GM21360 (cell line): ENCODE data around the gene ALDH1A2.
"Not testable (repeated sequence)": the region's sequence is repeated elsewhere in the genome, so short reads cannot be mapped to it uniquely, and the experiment has no call there.

Experiments used
- ATAC-seq: cut with Tn5 transposase; IDR thresholded peaks from one replicate; pipeline ENCODE4 v1.9.1; 2021; ENCODE audit warnings: mild to moderate bottlenecking, moderate library complexity; ENCODE audit not compliant: unreplicated experiment

ALDH1A2 gene

DNA sequence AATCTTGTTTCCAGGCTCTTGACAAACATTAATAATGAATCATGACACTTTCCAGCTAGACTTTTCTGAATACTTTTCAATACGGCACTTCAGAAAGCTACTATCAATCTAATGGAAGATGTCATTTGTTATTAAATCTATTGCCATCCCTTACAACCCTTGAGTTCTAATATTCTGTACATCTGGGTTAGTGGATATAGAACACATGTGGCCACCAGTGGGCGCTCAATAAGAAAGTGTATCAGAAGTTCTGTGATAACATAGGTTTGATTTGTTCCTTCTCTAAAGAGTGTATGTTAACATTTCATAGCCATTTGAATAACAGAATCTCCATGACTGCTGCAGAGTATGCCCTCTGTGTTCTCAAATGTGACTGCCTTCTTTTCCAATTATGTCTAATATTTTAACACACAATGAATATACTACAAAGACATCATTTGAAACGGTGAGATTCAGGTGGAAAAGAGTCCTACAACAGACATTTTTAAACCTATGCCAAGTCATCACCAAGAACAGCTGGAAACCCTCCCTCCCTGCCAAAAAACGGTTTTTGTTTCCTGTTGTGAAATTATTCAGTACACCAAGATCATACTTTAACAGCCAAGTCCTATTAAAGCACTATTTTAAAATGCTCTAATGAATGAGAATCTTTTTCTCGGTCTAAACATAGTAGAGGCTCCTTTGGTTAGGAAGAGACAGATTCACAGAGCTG lies 22.2 kb downstream of the ALDH1A2 start:
- ATAC-seq, result no peak

DNA sequence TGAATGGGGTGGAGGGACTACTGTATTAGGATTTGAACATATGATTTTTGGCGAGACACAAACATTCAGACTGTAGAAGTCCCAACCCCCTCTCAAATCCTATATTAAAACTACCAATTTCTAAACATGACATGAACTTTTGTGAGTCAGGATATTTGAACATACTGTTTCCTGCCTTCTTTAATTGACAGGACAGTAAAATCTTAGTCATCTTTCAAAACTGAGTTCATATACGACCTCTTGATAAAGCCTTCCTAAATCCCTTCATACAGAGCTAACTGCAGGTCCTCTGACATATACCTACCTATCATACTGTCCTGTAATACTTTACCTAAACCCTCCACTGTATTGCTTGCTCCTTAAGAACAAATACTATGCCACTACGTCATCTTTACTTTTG lies 23.5 kb downstream of the ALDH1A2 start:
- no peak for ATAC-seq

DNA sequence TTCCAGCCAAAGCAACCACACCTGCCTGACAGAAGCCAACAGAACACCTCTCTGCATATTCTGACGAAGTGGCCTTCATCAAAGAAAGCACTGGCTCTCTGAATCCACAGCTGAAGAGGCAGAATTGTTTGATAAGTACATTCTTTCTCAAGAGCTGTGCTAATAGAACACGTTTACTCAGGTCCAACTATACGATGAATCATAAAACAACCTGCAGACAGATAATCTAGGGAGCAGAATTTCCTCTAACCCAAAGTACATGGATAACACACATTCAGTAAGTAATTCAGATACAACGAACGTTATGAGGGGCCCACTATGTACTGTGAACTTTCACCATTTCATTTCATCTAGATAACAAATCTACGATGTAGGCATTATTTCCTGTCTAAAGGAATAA lies 25.4 kb downstream of the ALDH1A2 start:
- no peak for ATAC-seq

DNA sequence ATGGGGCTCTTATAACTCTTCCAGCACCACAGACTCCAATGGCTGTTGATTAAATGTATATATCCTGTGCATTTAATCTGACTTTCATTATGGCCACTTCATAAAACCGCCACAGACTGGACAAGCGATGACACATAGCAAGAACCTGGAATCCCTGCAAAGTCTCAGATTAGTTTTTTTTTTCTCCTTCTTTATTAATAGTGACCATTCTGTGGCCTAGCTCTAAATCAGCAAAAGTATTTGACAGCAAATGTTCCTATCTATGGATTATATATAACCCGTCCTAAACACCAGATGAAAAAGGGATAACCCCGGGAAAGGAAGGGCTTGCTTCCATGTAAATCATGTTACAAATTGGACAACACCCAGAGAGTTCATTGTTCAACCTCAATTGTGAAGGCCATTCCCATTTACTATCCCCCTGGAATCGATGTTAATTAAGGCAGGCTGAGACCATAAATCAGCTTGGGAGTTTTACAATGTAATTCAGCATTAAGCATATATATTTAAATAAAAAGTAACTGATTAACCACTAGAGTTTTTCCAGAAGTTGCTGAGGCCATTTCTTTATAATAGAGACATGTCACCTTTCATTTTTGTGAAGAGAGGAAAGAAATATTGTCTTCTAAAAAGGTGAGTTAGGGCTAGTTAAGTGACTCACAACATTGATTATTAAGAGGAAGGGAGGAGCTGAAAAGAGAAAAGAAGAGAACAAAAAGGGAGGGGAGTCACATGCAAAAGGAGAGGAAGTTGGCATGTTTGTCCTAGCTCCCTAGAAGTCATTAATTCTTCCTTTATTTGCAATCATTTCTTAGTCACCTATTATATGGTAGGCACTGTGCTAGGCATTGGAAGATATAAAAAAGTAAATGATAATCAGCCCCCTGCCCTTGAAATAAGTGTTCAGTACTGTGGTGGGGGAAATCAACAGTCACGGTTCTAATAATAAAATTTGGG lies 26.2 kb downstream of the ALDH1A2 start:
- ATAC-seq, result no peak

DNA sequence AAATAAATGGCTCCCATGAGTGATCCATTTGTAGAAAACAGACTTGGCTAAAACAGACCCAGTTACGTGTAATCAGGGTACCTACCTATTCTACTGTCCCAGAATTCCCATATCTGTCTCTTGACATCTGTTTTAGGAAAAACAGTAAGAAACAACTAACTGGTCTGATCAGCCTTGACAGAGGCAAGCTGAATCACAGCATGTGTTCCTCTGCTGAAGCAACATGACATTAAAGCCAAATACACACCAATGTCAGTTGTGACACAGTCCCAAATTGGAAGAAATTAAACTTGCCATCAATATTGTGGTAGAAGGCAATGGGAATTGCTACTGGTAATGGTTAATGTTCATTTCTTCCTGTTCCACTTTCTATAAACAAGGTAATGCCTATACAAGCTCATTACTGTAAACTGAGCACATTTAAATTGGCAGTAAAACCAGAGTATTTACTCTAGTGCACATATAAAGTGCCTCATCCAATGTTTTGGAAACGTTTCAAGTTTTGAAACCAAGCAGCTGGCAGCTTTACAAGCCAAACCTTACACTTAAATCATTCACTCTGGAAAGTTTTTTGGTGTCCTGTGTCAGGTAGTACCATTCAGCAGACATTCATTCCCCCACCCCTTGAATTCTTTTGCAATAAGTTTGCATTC lies 27.0 kb downstream of the ALDH1A2 start:
- ATAC-seq, result no peak

DNA sequence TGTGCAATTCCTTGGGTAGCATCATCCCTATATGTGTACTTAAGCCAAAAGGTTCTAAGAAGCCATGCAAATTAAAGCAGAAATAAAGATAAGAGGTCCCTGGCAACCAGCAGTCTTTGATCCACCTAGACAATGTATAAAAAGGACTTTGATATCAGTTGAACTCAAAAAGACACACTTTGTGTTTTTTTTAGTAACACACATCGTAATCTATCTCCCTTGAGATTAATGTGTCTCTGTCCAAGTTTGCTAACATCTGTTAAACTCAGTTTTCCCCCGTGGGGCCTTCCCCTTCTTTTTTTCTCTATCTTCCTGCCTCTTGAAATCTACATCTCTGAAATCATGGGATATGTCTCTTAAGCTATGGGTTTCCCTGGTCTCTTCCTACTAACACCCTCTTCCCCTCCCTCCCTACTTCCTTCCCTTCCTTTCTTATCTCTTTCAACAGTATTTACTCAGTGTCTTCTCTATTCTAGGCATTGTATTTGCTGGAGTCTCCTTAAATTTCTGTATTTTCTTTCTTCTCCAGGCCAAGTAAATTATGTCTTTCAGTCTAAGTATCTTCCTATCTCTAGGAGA lies 27.7 kb downstream of the ALDH1A2 start:
- no peak for ATAC-seq

DNA sequence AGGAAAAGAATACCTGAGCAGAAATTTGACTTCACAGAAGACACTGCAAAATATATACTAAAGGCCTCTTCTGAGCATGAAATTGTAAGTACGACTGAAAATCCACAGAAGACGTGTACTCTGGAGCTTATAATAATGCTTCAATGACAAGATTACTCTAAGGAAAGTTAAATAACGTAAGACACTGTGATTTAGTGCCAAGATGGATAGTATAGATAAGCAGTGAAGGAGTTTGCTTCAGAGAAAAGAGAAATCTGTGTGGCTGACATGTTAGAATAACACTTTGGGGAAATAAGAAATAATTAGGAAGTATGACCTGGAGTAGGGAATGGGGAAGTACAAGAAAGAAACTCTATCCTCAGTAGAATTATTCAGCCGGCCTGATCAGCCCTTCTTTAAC lies 28.9 kb downstream of the ALDH1A2 start:
- no peak for ATAC-seq

DNA sequence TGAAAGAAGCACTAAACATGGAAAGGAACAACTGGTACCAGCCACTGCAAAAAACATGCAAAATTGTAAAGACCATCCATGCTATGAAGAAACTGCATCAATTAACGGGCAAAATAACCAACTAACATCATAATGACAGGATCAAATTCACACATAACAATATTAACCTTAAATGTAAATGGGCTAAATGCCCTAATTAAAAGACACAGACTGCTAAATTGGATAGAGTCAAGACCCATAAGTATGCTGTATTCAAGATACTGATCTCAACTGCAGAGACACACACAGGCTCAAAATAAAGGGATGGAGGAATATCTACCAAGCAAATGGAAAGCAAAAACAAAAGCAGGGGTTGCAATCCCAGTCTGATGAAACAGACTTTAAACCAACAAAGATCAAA lies 37.1 kb downstream of the ALDH1A2 start:
- not testable (repeated sequence) for ATAC-seq

DNA sequence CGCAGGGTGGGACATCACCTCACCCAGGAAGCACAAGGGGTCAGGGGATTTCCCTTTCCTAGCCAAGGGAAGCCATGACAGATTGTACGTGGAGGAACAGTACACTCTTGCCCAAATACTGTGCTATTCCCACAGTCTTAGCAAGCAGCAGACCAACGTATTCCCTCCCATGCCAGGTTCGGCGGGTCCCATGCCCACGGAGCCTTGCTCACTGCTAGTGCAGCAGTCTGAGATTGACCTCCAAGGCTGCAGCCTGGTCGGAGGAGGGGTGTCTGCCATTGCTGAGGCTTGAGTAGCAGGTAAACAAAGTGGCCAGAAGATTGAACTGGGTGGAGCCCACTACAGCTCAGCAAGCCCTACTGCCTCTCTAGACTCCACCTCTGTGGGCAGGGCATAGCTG lies 39.0 kb downstream of the ALDH1A2 start:
- ATAC-seq, result no peak

DNA sequence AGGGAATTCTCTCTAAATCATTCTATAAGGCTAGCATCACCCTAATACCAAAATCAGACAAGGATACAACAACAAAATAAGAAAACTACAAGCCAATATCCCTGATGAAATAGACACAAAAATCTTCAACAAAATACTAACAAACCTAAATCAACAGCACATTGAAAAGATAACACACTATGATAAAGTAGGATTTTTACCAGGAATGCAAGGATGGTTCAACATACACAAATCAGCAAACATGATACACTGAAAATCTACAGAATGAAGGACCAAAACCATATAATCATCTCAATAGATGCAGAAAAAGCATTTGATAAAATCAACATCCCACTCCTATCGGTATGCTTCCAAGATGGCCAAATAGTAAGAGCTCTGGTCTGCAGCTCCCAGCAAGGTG lies 39.5 kb downstream of the ALDH1A2 start:
- ATAC-seq, result no peak

DNA sequence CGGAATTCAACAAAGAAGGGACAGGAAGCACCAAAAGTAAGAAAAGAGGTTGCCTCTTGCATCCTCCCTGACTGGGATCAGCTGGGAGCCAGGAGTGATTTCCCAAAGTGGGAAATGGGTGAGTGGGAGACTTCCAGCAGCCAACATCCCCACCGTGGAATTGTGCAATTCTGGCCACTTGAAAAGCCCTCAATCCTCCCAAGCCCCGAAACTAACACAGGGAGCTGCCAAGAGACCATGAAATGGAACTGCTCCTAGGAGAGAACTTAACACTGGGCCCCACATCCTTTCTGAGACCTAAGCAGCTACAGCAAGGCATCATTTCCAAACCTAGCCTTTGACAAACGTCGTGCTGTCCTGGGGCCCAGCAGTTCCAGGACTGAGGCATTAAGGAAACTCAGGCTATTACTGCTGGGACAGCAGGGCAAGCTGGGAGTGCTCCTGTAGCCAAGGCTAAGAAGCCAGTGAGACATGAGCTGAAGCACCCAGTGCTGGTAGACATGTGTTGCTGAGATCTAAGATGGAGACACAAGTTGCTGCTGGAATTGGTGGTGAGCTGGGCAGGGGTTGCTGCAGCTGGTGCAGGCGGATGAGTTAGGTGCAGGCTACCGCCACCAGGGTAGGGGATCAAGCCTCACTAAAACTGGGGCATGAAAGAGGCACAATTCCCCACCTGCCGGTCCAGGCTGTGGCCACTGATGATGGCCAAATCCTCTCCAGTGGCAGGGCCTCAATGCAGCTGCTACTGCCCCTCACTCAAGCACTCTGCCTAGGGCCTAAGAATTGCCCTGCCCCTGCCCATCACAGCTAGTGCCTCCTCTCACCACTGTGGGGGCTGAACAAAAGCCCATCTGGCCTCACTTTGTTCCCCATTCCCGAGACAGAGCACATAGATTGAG lies 43.9 kb downstream of the ALDH1A2 start:
- ATAC-seq, result no peak

DNA sequence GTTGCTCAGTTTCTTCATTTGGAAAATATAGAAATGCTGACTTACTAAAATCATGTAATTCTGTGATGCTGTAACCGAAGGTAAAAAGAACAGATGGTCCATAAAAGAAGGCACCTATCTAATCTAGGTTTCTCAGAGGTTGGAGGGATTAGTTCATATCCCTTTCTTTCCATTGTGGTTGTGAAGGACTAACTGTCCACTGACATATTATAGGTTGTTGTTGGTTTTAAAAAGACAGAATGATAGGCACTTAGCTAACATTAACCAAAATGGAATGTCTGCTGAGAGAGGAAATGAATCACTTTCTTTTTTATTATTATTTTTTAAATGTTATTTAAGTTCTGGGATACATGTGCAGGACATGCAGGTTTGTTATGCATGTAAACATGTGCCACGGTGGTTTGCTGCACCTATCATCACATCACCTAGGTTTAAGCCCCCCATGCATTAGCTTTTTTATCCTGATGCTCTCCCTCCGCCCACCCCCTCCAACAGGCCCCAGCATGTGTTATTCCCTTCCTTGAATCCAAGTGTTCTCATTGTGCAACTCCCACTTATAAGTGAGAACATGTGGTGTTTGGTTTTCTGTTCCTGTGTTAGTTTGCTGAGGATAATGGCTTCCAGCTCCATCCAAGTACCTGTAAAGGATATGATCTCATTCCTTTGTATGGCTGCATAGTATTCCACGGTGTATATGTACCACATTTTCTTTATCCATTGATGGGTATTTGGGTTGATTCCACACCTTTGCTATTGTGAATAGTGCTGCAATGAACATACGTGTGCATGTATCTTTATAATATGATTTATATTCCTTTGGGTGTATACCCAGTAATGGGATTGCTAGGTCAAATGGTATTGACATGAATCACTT lies 45.8 kb downstream of the ALDH1A2 start:
- no peak for ATAC-seq

DNA sequence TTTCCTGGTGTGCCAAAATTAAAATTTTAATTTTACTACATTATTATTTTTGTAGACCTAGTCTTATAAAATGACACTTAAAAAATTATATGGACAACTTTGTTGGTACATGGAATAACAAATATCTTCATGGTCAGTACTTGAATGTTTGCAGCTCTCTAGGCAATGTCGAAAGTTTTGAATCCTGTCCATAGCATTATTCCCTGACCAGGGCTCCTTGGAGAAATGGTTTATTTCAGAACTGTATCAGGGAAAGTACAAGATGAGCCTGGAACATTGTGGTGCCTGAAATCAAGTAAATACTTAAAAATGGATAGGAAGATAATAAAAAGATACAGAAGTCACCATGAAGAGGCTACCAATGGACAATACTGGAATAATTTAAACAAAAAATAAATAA lies 47.6 kb downstream of the ALDH1A2 start:
- no peak for ATAC-seq

DNA sequence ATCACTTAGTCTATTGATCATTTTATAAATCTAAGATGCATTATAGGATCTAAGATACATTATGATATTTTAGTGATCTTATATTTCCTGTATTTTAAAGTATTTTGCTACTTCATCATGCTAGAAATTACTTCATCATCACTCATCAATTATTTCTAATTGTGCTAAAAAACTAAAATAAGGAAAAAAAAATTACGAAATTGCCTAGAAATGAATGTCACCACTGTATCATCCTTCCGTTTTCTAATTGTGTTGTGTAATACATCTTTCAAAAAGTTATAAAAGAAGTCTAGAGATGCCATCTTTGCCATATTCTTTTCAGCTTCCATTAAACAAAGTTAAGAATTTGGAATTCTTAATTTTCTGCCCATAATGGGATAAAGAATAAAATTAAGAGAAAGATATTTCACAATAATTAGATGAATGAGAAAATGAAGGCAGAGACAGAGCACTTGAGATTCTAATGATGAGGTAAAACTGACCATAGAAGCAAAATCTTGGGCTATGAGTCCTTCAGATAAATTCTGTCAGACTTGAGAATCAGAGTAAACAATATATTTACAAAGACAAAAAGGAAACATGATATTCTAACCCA lies 48.8 kb downstream of the ALDH1A2 start:
- ATAC-seq, result no peak

DNA sequence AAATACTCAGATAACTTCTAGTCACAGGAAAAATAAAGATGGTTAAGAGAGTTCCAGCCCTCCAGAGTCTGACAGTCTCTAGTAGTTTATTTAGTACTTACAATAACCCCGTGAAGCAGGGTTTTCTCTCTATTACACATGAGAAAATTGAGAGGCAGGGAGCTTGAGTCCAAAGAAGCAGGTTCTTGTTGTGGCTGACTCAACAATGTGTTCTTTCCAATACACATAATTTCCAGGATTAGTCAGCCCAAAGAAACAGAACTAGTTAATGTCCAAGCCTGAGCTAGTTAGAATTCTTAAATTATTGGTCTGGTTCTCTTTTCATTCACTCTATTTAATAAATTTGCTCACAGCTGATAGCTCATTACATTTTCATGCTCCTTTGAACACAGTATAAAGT lies 49.9 kb downstream of the ALDH1A2 start:
- no peak for ATAC-seq

DNA sequence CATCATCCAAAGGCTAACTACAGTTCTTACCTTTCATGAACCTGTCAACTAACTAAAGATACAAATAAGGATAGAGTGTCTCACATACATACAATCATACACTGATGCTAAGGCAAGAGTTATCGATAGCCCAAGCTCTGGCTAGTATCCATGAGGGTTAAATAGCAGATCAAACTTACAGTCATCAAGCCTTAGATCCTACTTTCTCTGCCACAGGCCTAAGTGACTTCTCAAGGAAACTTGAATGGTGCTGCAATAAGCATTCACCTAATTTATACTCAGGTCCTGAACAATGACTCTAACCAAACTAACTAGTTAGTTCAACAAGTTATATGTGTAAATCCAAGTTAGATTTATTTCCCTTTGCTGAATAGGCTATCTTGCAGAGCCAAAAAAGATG lies 51.0 kb downstream of the ALDH1A2 start:
- ATAC-seq, result no peak

DNA sequence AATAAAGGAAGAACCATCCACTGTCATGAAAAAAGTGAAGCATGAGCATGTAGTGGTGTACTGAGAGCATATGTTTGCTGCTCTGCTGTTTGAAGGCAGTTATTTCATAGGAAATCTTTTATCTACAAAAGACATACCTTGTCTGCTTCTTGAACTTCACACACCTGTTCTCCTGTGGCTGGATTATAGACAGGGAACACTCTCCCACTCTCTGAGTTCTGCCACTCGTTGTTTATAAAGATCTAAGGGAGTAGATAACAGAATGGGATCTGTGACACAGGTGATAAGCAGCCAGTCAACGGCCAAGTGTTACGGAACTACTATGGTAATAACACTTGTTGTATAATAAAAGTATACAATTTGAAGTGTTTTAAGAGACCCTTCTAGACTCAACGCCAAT lies 51.5 kb downstream of the ALDH1A2 start:
- no peak for ATAC-seq

DNA sequence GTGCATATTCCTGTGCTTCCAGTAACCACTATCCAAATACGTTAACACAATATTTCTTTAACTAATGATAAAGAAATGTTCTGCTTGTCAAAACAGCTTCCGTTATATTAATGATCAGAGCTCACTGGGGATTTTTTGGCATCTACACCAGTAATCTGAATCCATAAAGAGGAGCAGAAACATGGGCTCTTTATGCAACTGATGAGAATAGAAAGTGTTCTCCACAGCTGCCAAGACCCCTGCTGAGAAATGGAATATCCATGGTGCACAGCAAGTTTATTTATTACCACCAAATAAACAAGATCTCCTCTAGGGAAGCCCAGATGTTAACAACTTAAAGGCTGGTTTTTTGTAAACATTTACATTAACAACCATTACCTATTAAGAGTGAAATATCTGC lies 54.5 kb downstream of the ALDH1A2 start:
- no peak for ATAC-seq

DNA sequence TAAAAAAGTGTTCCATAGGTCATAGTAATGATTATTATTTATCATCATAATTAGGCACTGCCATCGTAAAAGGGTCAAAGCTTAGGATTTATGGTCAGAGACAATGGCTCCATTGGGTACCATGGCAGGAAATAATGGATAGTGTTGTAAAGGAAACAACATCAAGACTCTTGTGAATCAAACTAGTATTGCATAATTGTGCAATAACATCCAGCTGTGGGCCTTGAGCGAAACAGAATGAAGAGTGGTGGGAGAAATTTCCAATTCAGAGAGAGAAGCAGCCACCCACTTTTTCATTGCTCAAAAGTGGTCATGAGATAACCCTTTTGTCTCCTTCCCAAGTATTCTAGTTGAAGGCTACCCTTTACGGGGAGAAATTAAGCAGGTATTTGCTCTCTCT lies 61.7 kb downstream of the ALDH1A2 start:
- ATAC-seq, result no peak
